ENCODE measurements around the gene LGR4. TPM values are rescaled to one million over a fixed set of nuclear protein-coding genes. Genes with fewer than 3 reads are reported as not detected.

The LGR4 gene
- total and polyA plus RNA-seq, 12 donors, result 7.3 to 90.4 (median 38.6) TPM

GRCh38 chr11:27385245-27385644 lies 87.3 kb downstream of the LGR4 start:
- WGBS, 4 donors, result 51 to 61% (median 55%) methylated on average over 5 of the region's 5 CpGs
- intact Hi-C loops (cut with DNase I), result no loop called here
- DNase-seq, result peak in 4 of 7 donors; percentile 30 to 40 (median 39)
- H3K36me3 ChIP-seq (replicated peaks in 1 of 2), result peaks cover 0 to 4% of the 10 kb centered on the region in 2 donors
- peaks cover 8 to 41% of the 10 kb centered on the region in 2 donors for H3K4me1 ChIP-seq (replicated peaks in 1 of 2)
- peak overlapping the region in 1 of 4 donors; percentile 30 for H3K4me3 ChIP-seq
- no peaks in the 10 kb centered on the region for H3K27me3 ChIP-seq
- TF ChIP-seq POLR2A (IDR thresholded peaks at IDR 0.05) (no peak), CTCF (IDR thresholded peaks at IDR 0.05) (no peak)
- H3K27ac ChIP-seq, result peak overlapping the region in 3 of 5 donors; percentile 18 to 73 (median 38)
- H3K9me3 ChIP-seq (replicated peaks in 1 of 3), result no peaks in the 10 kb centered on the region

GRCh38 chr11:27384227-27384626 lies 88.4 kb downstream of the LGR4 start:
- Histone ChIP-seq H3K4me1 (replicated peaks in 1 of 2) (peaks cover 8 to 39% of the 10 kb centered on the region in 2 donors), H3K9me3 (replicated peaks in 1 of 3) (no peaks in the 10 kb centered on the region), H3K27ac (no peak overlapping the region), H3K36me3 (replicated peaks in 1 of 2) (peaks cover 0 to 8% of the 10 kb centered on the region in 2 donors), H3K27me3 (no peaks in the 10 kb centered on the region), H3K4me3 (no peak overlapping the region)
- intact Hi-C loops (cut with DNase I), result no loop called here
- no peak for DNase-seq
- TF ChIP-seq CTCF (IDR thresholded peaks at IDR 0.05) (no peak), POLR2A (IDR thresholded peaks at IDR 0.05) (no peak)

GRCh38 chr11:27383645-27384044 lies 88.9 kb downstream of the LGR4 start:
- 80 to 89% (median 84%) methylated on average over 1 of the region's 1 CpG for WGBS, 4 donors
- no peaks in the 10 kb centered on the region for H3K9me3 ChIP-seq (replicated peaks in 1 of 3)
- TF ChIP-seq POLR2A (IDR thresholded peaks at IDR 0.05) (no peak), CTCF (IDR thresholded peaks at IDR 0.05) (no peak)
- DNase-seq, result no peak
- no peak overlapping the region for H3K4me3 ChIP-seq
- H3K36me3 ChIP-seq (replicated peaks in 1 of 2), result peaks cover 0 to 8% of the 10 kb centered on the region in 2 donors
- H3K27ac ChIP-seq, result no peak overlapping the region
- H3K4me1 ChIP-seq (replicated peaks in 1 of 2), result peaks cover 6 to 33% of the 10 kb centered on the region in 2 donors
- no peaks in the 10 kb centered on the region for H3K27me3 ChIP-seq
- intact Hi-C loops (cut with DNase I), result no loop called here

- H3K4me1 ChIP-seq (replicated peaks in 1 of 2), result peaks cover 0 to 24% of the 10 kb centered on the region in 2 donors
- H3K27ac ChIP-seq, result no peak overlapping the region
- WGBS, 4 donors, result 74 to 91% (median 82%) methylated on average over 5 of the region's 5 CpGs
- H3K36me3 ChIP-seq (replicated peaks in 1 of 2), result peaks cover 0 to 8% of the 10 kb centered on the region in 2 donors
- no peaks in the 10 kb centered on the region for H3K9me3 ChIP-seq (replicated peaks in 1 of 3)
- H3K27me3 ChIP-seq, result no peaks in the 10 kb centered on the region
- no peak for DNase-seq
- TF ChIP-seq POLR2A (IDR thresholded peaks at IDR 0.05) (no peak), CTCF (IDR thresholded peaks at IDR 0.05) (no peak)
- intact Hi-C loops (cut with DNase I), result no loop called here
- H3K4me3 ChIP-seq, result no peak overlapping the region
Observed at GRCh38 chr11:27381238-27381666, 91.3 kb downstream of the LGR4 start.
